H1 (cell line): ENCODE data around the gene HOMER3. TPM values are rescaled to one million over a fixed set of nuclear protein-coding genes. Genes with fewer than 3 reads are reported as not detected.

ENCODE experiments used
- CTCF ChIA-PET: fragments of 300-600 bp; sonication (Branson Sonifier 250); formaldehyde crosslinking; loops from one replicate; lab custom pipeline; 2021; ENCODE audit not compliant: partially characterized antibody; lab: Charles Lee
- POLR2A ChIA-PET: fragments of 300-600 bp; sonication (Branson Sonifier 250); formaldehyde crosslinking; loops from one replicate; lab custom pipeline; 2021; ENCODE audit warnings: inconsistent platforms; ENCODE audit not compliant: partially characterized antibody; lab: Charles Lee
- DNase-seq, 2 experiments: peaks; one replicate each; pipeline versions ENCODE4 v3.0.0 to v3.0.0-alpha.2; 2010 to 2022; ENCODE audit warnings: low spot score in 2 of 2, low read depth in 1 of 2, mixed read lengths in 1 of 2
- FAIRE-seq: peaks from 2 replicates; lab custom pipeline; 2011; peaks lifted over from hg19 to GRCh38; lab: Jason Lieb, UNC
- H2AFZ ChIP-seq: 2 replicates; pipeline ENCODE4 v1.8.1; 2012; ENCODE audit warnings: low read length, inconsistent platforms
- H2AK5ac ChIP-seq: 2 replicates; pipeline ENCODE4 v1.6.1; 2013; ENCODE audit warnings: low read depth, low read length
- H2BK120ac ChIP-seq: replicated peaks from 2 replicates; pipeline ENCODE3; 2013; ENCODE audit warnings: low read depth, low read length, inconsistent platforms
- H2BK12ac ChIP-seq: 2 replicates; pipeline ENCODE4 v1.6.1; 2013; ENCODE audit warnings: low read depth, low read length
- H2BK15ac ChIP-seq: 2 replicates; pipeline ENCODE4 v1.6.1; 2013; ENCODE audit warnings: low read length
- H2BK20ac ChIP-seq: 2 replicates; pipeline ENCODE4 v1.6.1; 2013; ENCODE audit warnings: low read length
- H2BK5ac ChIP-seq: 2 replicates; pipeline ENCODE4 v1.6.1; 2013; ENCODE audit warnings: low read depth, low read length
- H3K14ac ChIP-seq: 2 replicates; pipeline ENCODE4 v1.6.1; 2013; ENCODE audit warnings: inconsistent platforms; ENCODE audit not compliant: insufficient read length
- H3K18ac ChIP-seq: 2 replicates; pipeline ENCODE4 v1.6.1; 2013; ENCODE audit warnings: low read length; ENCODE audit errors: extremely low read depth
- H3K23ac ChIP-seq: 2 replicates; pipeline ENCODE4 v1.6.1; 2013; ENCODE audit warnings: inconsistent platforms; ENCODE audit not compliant: insufficient read length
- H3K23me2 ChIP-seq: 2 replicates; pipeline ENCODE4 v1.6.1; 2013; ENCODE audit warnings: low read depth, low read length
- H3K27ac ChIP-seq: 2 replicates; pipeline ENCODE4 v1.6.1; 2011; ENCODE audit warnings: low read depth, low read length, inconsistent platforms
- H3K27me3 ChIP-seq, 4 experiments: replicated peaks in 1 of 4; 1 replicate in 1 of 4; 2 replicates in 3 of 4; pipeline versions ENCODE4 v1.6.1 to v1.8.1; 2011 to 2013; ENCODE audit warnings: low read length in 3 of 4, mild to moderate bottlenecking in 3 of 4, inconsistent platforms in 2 of 4, mixed read lengths in 2 of 4, moderate library complexity in 1 of 4; ENCODE audit not compliant: control insufficient read depth in 3 of 4, insufficient read depth in 3 of 4; ENCODE audit errors: extremely low read depth in 1 of 4
- H3K36me3 ChIP-seq, 4 experiments: 2 replicates each; pipeline versions ENCODE4 v1.6.1 to v1.8.1; 2011 to 2013; ENCODE audit warnings: mild to moderate bottlenecking in 4 of 4, low read length in 3 of 4, moderate library complexity in 2 of 4, control low read depth in 1 of 4, inconsistent platforms in 1 of 4; ENCODE audit not compliant: insufficient read depth in 4 of 4, control insufficient read depth in 2 of 4
- H3K4ac ChIP-seq: replicated peaks from 2 replicates; pipeline ENCODE3; 2013; ENCODE audit warnings: low read length, low read depth, mixed read lengths, inconsistent platforms; ENCODE audit not compliant: insufficient read length
- H3K4me1 ChIP-seq, 4 experiments: replicated peaks in 1 of 4; 1 replicate in 1 of 4; 2 replicates in 3 of 4; pipeline versions ENCODE4 v1.6.1 to v1.8.1; 2011 to 2013; ENCODE audit warnings: low read length in 3 of 4, inconsistent platforms in 2 of 4, mixed read lengths in 1 of 4; ENCODE audit not compliant: insufficient read depth in 4 of 4, control insufficient read depth in 3 of 4
- H3K4me2 ChIP-seq, 2 experiments: 2 replicates each; pipeline versions ENCODE4 v1.6.1 to v1.8.1; 2011 to 2013; ENCODE audit warnings: low read depth in 2 of 2, low read length in 2 of 2, control low read depth in 1 of 2, inconsistent platforms in 1 of 2, mild to moderate bottlenecking in 1 of 2; ENCODE audit not compliant: insufficient read depth in 1 of 2
- H3K4me3 ChIP-seq, 4 experiments: fragments of 200-600, 300-600 bp in 1 of 4; sonication (generic), shearing (Covaris generic), sonication (Bioruptor Twin) in 1 of 4; 2 replicates each; pipeline versions ENCODE4 v1.5.1 to v1.8.1; 2011 to 2016; ENCODE audit warnings: low read length in 4 of 4, low read depth in 3 of 4, control low read depth in 2 of 4, inconsistent platforms in 2 of 4, mild to moderate bottlenecking in 2 of 4, mixed read lengths in 1 of 4, moderate library complexity in 1 of 4; ENCODE audit not compliant: insufficient read depth in 2 of 4; ENCODE audit errors: extremely low read depth in 1 of 4
- H3K56ac ChIP-seq: replicated peaks from 2 replicates; pipeline ENCODE3; 2013; ENCODE audit warnings: low read depth, mild to moderate bottlenecking, mixed read lengths, low read length, inconsistent platforms; ENCODE audit not compliant: insufficient read length
- H3K79me1 ChIP-seq: 2 replicates; pipeline ENCODE4 v1.6.1; 2013; ENCODE audit warnings: low read depth, low read length, control low read depth
- H3K79me2 ChIP-seq, 2 experiments: 2 replicates each; pipeline versions ENCODE4 v1.6.1 to v1.8.1; 2012 to 2013; ENCODE audit warnings: low read length in 2 of 2, mild to moderate bottlenecking in 2 of 2, inconsistent platforms in 1 of 2; ENCODE audit not compliant: insufficient read depth in 2 of 2, control insufficient read depth in 1 of 2
- H3K9ac ChIP-seq, 4 experiments: replicated peaks in 1 of 4; 1 replicate in 1 of 4; 2 replicates in 3 of 4; pipeline versions ENCODE4 v1.6.1 to v1.8.1; 2011 to 2013; ENCODE audit warnings: low read depth in 3 of 4, low read length in 3 of 4, control low read depth in 2 of 4, mild to moderate bottlenecking in 2 of 4, moderate library complexity in 2 of 4, inconsistent platforms in 1 of 4; ENCODE audit errors: extremely low read depth in 1 of 4
- H3K9me3 ChIP-seq, 2 experiments: 2 replicates each; pipeline versions ENCODE4 v1.6.1 to v1.8.1; 2012 to 2013; ENCODE audit warnings: mild to moderate bottlenecking in 2 of 2, moderate library complexity in 2 of 2, control low read depth in 1 of 2, inconsistent platforms in 1 of 2, low read depth in 1 of 2, low read length in 1 of 2, mixed read lengths in 1 of 2; ENCODE audit not compliant: insufficient read depth in 2 of 2
- H4K20me1 ChIP-seq, 2 experiments: replicated peaks in 1 of 2; 2 replicates each; pipeline versions ENCODE3 to v1.8.1; 2011 to 2013; ENCODE audit warnings: inconsistent platforms in 2 of 2, low read length in 2 of 2, mild to moderate bottlenecking in 1 of 2; ENCODE audit not compliant: insufficient read depth in 2 of 2, control insufficient read depth in 1 of 2
- H4K5ac ChIP-seq: 2 replicates; pipeline ENCODE4 v1.6.1; 2013; ENCODE audit warnings: low read length, low read depth, mixed read lengths, inconsistent platforms; ENCODE audit not compliant: insufficient read length
- H4K8ac ChIP-seq: 2 replicates; pipeline ENCODE4 v1.8.0; 2013; ENCODE audit warnings: mild to moderate bottlenecking, moderate library complexity, low read length, inconsistent platforms; ENCODE audit not compliant: insufficient read depth; ENCODE audit errors: extremely low read depth
- H4K91ac ChIP-seq: replicated peaks from 2 replicates; pipeline ENCODE3; 2013; ENCODE audit warnings: low read length, mixed read lengths, inconsistent platforms; ENCODE audit not compliant: insufficient read length
- CREB1 ChIP-seq: IDR thresholded peaks from 2 replicates; pipeline ENCODE4 v1.6.1; 2012; ENCODE audit warnings: inconsistent platforms
- POLR2A ChIP-seq, 2 experiments: IDR thresholded peaks; 1 replicate in 1 of 2; 2 replicates in 1 of 2; pipeline ENCODE4 v1.6.1; 2011; ENCODE audit warnings: low read depth in 2 of 2, low read length in 2 of 2, mild to moderate bottlenecking in 2 of 2; ENCODE audit errors: control extremely low read depth in 1 of 2
- WGBS, 2 experiments: shearing (Covaris generic) in 1 of 2; methylation state at CpG; one replicate each; pipeline versions ENCODE4 v1.1.6 to v1.1.7; 2013 to 2015; ENCODE audit warnings: low lambda C conversion rate in 2 of 2, mixed read lengths in 2 of 2, inconsistent platforms in 1 of 2, low coverage in 1 of 2, missing lambda C conversion rate in 1 of 2; ENCODE audit not compliant: insufficient replicate concordance in 2 of 2, insufficient coverage in 1 of 2, insufficient read length in 1 of 2; ENCODE audit errors: extremely low coverage in 1 of 2, missing lambda C conversion rate in 1 of 2; 5-methylcytosine and 5-hydroxymethylcytosine counted together
- polyA plus RNA-seq, 7 experiments: library from polyadenylated mRNA; depleted of rRNA in 3 of 7; stranded (reverse) in 5 of 7; unstranded in 2 of 7; fragments of >200 nt in 5 of 7; fragments of 200-250 nt in 2 of 7; gene quantifications; 1 replicate in 5 of 7; 2 replicates in 1 of 7; 4 replicates in 1 of 7; pipeline versions ENCODE4 v1.2.1 to v1.2.3, GENCODE V29; 2011 to 2013; ENCODE audit warnings: missing spikeins in 2 of 7, mixed read lengths in 2 of 7
- total RNA-seq: library from RNA; stranded (reverse); fragmentation: NEBNext Ultra II Directional; extraction: Animal tissue kit (Norgen Biotek cat#: 25700); gene quantifications from 2 replicates; pipeline ENCODE4 v1.2.1, GENCODE V29; 2021

Gene HOMER3
- total and polyA plus RNA-seq, 2 of the 8 experiments (the other 6 are each of a cell fraction or from before 2014, with no cell fraction given) = 28.3 to 41.6 TPM

- Histone ChIP-seq H3K79me1 (peaks cover 10% of the 10 kb centered on the region), H4K91ac (no peak overlapping the region), H3K4me2 (no peak overlapping the region), H3K23me2 (peaks cover 15% of the 10 kb centered on the region), H3K36me3 (peaks cover 5 to 32% (median 14%) of the 10 kb centered on the region in 4 experiments; a peak in 7 of 8 replicates), H2AFZ (no peak overlapping the region), H2BK20ac (no peak overlapping the region), H3K4me1 (peaks cover 0 to 9% (median 6%) of the 10 kb centered on the region in 4 experiments; a peak in 6 of 7 replicates), H3K14ac (no peak overlapping the region), H3K4ac (no peak overlapping the region), H4K5ac (no peak overlapping the region), H3K4me3 (no peak overlapping the region), H2BK120ac (no peak overlapping the region), H3K9me3 (no peaks in the 10 kb centered on the region), H3K9ac (no peak overlapping the region), H2BK5ac (no peak overlapping the region), H4K20me1 (peaks cover under 1 to 18% of the 10 kb centered on the region in 2 experiments), H2AK5ac (no peak overlapping the region), H3K27ac (no peak overlapping the region), H3K23ac (no peak overlapping the region), H2BK15ac (no peak overlapping the region), H3K27me3 (no peaks in the 10 kb centered on the region), H3K79me2 (peaks cover 4 to 22% of the 10 kb centered on the region in 2 experiments; a peak in 3 of 4 replicates), H3K56ac (no peak overlapping the region), H2BK12ac (no peak overlapping the region), H3K18ac (no peak overlapping the region), H4K8ac (no peak overlapping the region)
- FAIRE-seq (no peak), DNase-seq (no peak)
- no peak for TF ChIP-seq CREB1
- TF ChIP-seq POLR2A (IDR thresholded peaks at IDR 0.05; ENCODE audit: control extremely low read depth in 1 of 2, low read depth in 2 of 2, low read length in 2 of 2) = 0 out of 3 replicates have a peak, but pooled peaks of 1 of the 2 experiments have one; percentile 5
- CTCF ChIA-PET = interaction anchor here (0.9 to 1.1 kb wide), 2 partner anchors 25 to 65 kb away, joined by 4 read pairs; no protein-coding TSS in a partner anchor
- POLR2A ChIA-PET = interaction anchor here (0.7 to 6.7 kb wide), 7 partner anchors 9 to 64 kb away, joined by 3 to 94 read pairs (median 4); partner anchors contain the start of gene CERS1
- WGBS, 2 experiments = 93% methylated on average over 21 of the region's 29 CpGs; no CpG with 5 or more reads in 1 of the 2 experiments
Observed at GRCh38 chr19:18922228-18922985, 18.6 kb downstream of the HOMER3 start.
